Nephron (organoid): ENCODE measurements around the gene ATP13A4.

Experiments
- H3K27ac Mint-ChIP-seq, 3 experiments: 2 replicates each; pipeline ENCODE4 v1.8.0; 2020; ENCODE audit warnings: mixed read lengths in 3 of 3, mild to moderate bottlenecking in 2 of 3, moderate library complexity in 1 of 3
- H3K27me3 Mint-ChIP-seq: 2 replicates; pipeline ENCODE4 v1.8.0; 2021; ENCODE audit warnings: low read depth, mild to moderate bottlenecking, moderate library complexity, mixed read lengths
- H3K36me3 Mint-ChIP-seq: 2 replicates; pipeline ENCODE4 v1.8.0; 2020; ENCODE audit warnings: low read depth, mixed read lengths
- H3K4me1 Mint-ChIP-seq: 2 replicates; pipeline ENCODE4 v1.8.0; 2020; ENCODE audit warnings: mixed read lengths
- H3K4me3 Mint-ChIP-seq, 3 experiments: 2 replicates each; pipeline ENCODE4 v1.8.0; 2020; ENCODE audit warnings: mild to moderate bottlenecking in 3 of 3, mixed read lengths in 3 of 3, moderate library complexity in 2 of 3
- H3K9me3 Mint-ChIP-seq: 2 replicates; pipeline ENCODE4 v1.8.0; 2020; ENCODE audit warnings: mixed read lengths
- TF ChIP-seq, protein P1 (sequence below), 3 experiments: fragments of 200-600 bp; sonication (generic); IDR thresholded peaks; one replicate each; pipeline ENCODE4 v1.5.0; 2021; ENCODE audit warnings: antibody characterized with exemption in 3 of 3; ENCODE audit not compliant: unreplicated experiment in 3 of 3

Gene ATP13A4

DNA sequence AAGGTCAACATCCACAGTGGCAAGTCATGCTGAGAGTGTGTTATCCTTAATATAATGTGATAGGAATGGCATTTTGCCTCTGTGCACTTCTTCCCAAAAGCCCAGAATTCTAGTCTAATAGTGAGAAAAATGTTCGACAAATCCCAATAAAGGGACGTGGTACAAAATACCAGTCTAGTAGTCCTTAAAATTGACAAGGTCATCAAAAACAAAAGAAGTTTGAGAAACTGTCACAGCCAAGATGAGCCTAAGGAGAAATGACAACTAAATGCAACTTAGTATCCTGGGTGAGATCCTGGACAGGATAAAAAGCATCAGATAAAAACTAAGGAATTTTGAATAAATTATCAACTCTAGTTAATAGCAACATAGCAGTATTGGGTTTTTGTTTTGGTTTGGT lies 14.4 kb upstream of the ATP13A4 start:
- H3K4me3 Mint-ChIP-seq: no peak overlapping the region
- H3K36me3 Mint-ChIP-seq: no peaks in the 10 kb centered on the region
- TF ChIP-seq, protein P1, sequence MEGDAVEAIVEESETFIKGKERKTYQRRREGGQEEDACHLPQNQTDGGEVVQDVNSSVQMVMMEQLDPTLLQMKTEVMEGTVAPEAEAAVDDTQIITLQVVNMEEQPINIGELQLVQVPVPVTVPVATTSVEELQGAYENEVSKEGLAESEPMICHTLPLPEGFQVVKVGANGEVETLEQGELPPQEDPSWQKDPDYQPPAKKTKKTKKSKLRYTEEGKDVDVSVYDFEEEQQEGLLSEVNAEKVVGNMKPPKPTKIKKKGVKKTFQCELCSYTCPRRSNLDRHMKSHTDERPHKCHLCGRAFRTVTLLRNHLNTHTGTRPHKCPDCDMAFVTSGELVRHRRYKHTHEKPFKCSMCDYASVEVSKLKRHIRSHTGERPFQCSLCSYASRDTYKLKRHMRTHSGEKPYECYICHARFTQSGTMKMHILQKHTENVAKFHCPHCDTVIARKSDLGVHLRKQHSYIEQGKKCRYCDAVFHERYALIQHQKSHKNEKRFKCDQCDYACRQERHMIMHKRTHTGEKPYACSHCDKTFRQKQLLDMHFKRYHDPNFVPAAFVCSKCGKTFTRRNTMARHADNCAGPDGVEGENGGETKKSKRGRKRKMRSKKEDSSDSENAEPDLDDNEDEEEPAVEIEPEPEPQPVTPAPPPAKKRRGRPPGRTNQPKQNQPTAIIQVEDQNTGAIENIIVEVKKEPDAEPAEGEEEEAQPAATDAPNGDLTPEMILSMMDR (IDR thresholded peaks at IDR 0.05; ENCODE audit: unreplicated experiment in 3 of 3): no peak
- no peak overlapping the region for H3K27ac Mint-ChIP-seq
- no peaks in the 10 kb centered on the region for H3K4me1 Mint-ChIP-seq
- H3K27me3 Mint-ChIP-seq: peaks cover 11% of the 10 kb centered on the region
- no peaks in the 10 kb centered on the region for H3K9me3 Mint-ChIP-seq

DNA sequence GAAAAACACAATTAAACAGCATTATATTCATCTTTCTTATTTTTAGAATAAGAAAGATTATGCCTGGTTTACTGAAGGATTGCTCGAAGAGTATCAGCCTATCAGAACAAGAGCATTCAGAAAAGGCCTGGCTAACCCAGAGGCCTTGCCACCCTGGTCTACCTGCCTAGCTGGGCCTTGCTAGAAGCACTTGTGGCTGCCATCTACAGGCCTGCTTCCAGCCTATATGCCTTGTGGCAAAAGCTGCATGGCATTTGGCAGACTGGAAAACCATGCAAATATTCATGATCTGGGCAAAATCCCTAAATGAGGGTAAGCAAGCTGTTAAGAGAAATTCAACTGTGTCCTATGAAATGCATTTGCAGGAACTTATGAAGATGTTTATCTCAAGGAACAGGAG lies 9.3 kb upstream of the ATP13A4 start:
- Mint-ChIP-seq H3K36me3 (no peaks in the 10 kb centered on the region), H3K9me3 (no peaks in the 10 kb centered on the region), H3K4me3 (no peak overlapping the region), H3K27me3 (peaks cover 11% of the 10 kb centered on the region), H3K4me1 (no peaks in the 10 kb centered on the region), H3K27ac (no peak overlapping the region)
- TF ChIP-seq, protein P1 (IDR thresholded peaks at IDR 0.05; ENCODE audit: unreplicated experiment in 3 of 3): no peak

DNA sequence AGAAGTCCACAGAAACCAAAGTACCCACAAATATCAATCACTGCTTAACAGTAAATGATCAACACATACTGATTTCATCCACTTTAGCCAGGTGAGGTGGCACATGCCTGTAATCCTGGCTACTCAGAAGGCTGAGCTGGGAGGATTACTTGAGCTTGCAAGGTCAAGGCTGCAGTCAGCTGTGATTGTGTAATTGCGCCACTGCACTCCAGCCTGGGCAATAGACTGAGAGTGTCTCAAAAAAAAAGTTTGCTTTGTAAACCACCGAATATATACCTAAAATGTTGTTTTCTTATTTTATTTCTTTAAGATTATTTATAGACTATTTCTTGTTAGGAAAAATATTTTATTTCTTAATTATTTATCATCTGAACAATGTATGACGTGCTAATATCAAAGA lies 8.7 kb upstream of the ATP13A4 start:
- H3K36me3 Mint-ChIP-seq: no peaks in the 10 kb centered on the region
- H3K27me3 Mint-ChIP-seq: peaks cover 11% of the 10 kb centered on the region
- no peak overlapping the region for H3K4me3 Mint-ChIP-seq
- no peaks in the 10 kb centered on the region for H3K4me1 Mint-ChIP-seq
- TF ChIP-seq, protein P1 (IDR thresholded peaks at IDR 0.05; ENCODE audit: unreplicated experiment in 3 of 3): no peak
- H3K27ac Mint-ChIP-seq: no peak overlapping the region
- no peaks in the 10 kb centered on the region for H3K9me3 Mint-ChIP-seq

DNA sequence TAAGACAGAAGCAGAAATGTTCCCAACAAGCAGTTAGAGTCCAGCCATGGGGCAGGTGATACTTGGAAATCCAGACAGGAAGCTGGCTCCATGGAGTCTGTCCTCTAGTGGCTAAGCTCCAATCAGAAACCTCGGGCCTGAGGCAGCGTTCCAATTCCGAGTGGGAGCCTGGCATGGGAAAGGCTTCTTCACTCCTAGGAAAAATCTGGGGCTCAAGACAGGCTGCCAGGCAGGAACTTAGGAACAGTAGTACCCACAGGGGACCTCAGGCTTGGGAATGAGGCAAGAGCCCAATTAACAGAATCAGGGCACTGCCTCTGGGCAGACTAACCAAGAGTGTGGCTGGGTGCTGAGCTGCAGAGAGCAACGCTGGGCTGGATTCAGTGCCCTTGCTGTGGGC lies 6.2 kb upstream of the ATP13A4 start:
- H3K4me1 Mint-ChIP-seq: no peaks in the 10 kb centered on the region
- no peak overlapping the region for H3K27ac Mint-ChIP-seq
- H3K36me3 Mint-ChIP-seq: no peaks in the 10 kb centered on the region
- TF ChIP-seq, protein P1 (IDR thresholded peaks at IDR 0.05; ENCODE audit: unreplicated experiment in 3 of 3): no peak
- no peaks in the 10 kb centered on the region for H3K27me3 Mint-ChIP-seq
- no peak overlapping the region for H3K4me3 Mint-ChIP-seq
- H3K9me3 Mint-ChIP-seq: no peaks in the 10 kb centered on the region

DNA sequence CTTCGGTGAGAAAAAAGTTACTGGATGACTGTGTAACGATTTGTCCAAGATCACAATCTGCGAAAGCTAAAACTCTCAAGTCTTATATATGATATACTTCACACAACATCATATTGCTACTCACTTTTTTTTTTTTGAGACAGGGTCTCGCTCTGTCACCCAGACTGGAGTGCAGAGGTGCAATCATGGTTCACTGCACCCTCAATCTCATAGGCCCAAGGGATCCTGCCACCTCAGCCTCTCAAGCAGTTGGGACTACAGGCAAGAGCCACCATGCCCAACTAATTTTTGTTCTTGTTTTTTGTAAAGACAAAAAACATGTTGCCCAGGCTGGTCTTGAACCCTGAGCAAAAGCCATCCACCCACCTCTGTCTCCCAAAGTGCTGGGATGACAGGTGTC lies 5.4 kb upstream of the ATP13A4 start:
- Mint-ChIP-seq H3K4me3 (no peak overlapping the region), H3K36me3 (no peaks in the 10 kb centered on the region), H3K9me3 (no peaks in the 10 kb centered on the region), H3K27ac (no peak overlapping the region), H3K4me1 (no peaks in the 10 kb centered on the region), H3K27me3 (no peaks in the 10 kb centered on the region)
- TF ChIP-seq, protein P1 (IDR thresholded peaks at IDR 0.05; ENCODE audit: unreplicated experiment in 3 of 3): no peak

DNA sequence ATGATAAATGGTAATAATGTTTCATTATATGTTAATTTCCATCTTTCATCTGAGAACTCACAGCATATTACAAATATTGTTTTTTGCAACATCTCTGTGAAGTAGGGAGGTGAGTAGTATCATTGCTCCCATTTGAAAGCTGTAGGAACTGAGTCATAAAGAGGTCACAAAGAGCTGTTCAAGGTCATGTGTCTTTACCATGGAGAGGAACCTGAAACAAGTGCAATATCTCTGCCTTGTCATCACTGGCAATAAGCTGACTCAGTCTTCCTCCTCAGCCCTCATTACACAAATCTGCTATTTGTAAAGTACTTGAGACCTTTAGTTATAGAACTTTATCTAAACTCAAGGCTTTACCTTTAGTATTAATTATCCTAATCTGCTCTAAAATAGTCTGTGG lies 4.4 kb upstream of the ATP13A4 start:
- H3K9me3 Mint-ChIP-seq: no peaks in the 10 kb centered on the region

More for the DNA sequence above, 4.4 kb upstream of the ATP13A4 start:
- TF ChIP-seq, protein P1 (IDR thresholded peaks at IDR 0.05; ENCODE audit: unreplicated experiment in 3 of 3): no peak
- no peak overlapping the region for H3K27ac Mint-ChIP-seq
- H3K4me3 Mint-ChIP-seq: no peak overlapping the region
- peaks cover 9% of the 10 kb centered on the region for H3K4me1 Mint-ChIP-seq
- no peaks in the 10 kb centered on the region for H3K36me3 Mint-ChIP-seq
- peaks cover 7% of the 10 kb centered on the region for H3K27me3 Mint-ChIP-seq
